ELR (cell line): Measurements from ENCODE around the gene PCDHA7.
"Not testable (repeated sequence)": the region's sequence is repeated elsewhere in the genome, so short reads cannot be mapped to it uniquely, and the experiment has no call there.

Experiments used
- DNase-seq: peaks from one replicate; pipeline ENCODE4 v3.0.0-alpha.2; 2015; ENCODE audit warnings: low read depth

The PCDHA7 gene

GRCh38 chr5:140868721-140869554 is 34.9 kb downstream of the PCDHA7 start, which contains the start of gene PCDHA11:
Gene PCDHA11, plus strand, starts transcription at chr5:140868957. Its CDS starts 147 bp downstream, at chr5:140869104.
- peak; percentile 14 for DNase-seq

GRCh38 chr5:140869555-140869886 is 35.5 kb downstream of the PCDHA7 start:
- no peak for DNase-seq

GRCh38 chr5:140870221-140871201 is 36.4 kb downstream of the PCDHA7 start:
- DNase-seq, result no peak

- DNase-seq, result no peak
These were observed 41.3 kb downstream of the PCDHA7 start, which contains the start of gene PCDHA12 for GRCh38 chr5:140875085-140876065. Gene PCDHA12, plus strand, starts transcription at chr5:140875308. Its CDS starts 165 bp downstream, at chr5:140875473.

GRCh38 chr5:140876541-140877261 is 42.6 kb downstream of the PCDHA7 start:
- DNase-seq, result not testable (repeated sequence)

GRCh38 chr5:140877262-140877581 is 43.2 kb downstream of the PCDHA7 start:
- DNase-seq, result no peak

- no peak for DNase-seq
These were observed 48.0 kb downstream of the PCDHA7 start, which contains the start of gene PCDHA13 for GRCh38 chr5:140881889-140882590. Gene PCDHA13, plus strand, starts transcription at chr5:140882124. Its CDS starts 145 bp downstream, at chr5:140882269.

GRCh38 chr5:140882591-140882899 is 48.5 kb downstream of the PCDHA7 start:
- DNase-seq, result peak; percentile 2

GRCh38 chr5:140883373-140883772 is 49.3 kb downstream of the PCDHA7 start:
- DNase-seq, result no peak

GRCh38 chr5:140883927-140884697 is 50.0 kb downstream of the PCDHA7 start:
- DNase-seq, result no peak
